ENCODE data around the gene SLC35A5.

The SLC35A5 gene

DNA sequence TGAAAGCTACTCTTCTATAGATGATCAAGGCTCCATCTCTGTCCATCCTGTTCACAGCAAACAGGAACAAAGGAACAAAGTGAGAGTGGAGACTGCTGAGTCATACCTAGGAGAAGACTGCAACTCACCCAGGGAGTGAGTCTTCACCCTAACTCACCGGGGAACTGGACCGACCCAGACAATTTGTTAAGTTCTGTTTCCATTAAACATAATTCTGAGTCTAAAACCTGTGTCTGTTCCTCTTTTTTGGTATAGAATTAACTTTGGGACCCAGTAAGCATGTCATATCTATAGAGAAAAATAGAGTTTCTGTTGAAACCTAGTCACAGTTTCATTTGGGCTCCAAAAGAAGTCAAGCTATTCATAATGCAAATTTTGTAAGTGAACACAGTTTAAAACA is 57.5 kb downstream of the SLC35A5 start:
- TF ChIP-seq, protein P1, sequence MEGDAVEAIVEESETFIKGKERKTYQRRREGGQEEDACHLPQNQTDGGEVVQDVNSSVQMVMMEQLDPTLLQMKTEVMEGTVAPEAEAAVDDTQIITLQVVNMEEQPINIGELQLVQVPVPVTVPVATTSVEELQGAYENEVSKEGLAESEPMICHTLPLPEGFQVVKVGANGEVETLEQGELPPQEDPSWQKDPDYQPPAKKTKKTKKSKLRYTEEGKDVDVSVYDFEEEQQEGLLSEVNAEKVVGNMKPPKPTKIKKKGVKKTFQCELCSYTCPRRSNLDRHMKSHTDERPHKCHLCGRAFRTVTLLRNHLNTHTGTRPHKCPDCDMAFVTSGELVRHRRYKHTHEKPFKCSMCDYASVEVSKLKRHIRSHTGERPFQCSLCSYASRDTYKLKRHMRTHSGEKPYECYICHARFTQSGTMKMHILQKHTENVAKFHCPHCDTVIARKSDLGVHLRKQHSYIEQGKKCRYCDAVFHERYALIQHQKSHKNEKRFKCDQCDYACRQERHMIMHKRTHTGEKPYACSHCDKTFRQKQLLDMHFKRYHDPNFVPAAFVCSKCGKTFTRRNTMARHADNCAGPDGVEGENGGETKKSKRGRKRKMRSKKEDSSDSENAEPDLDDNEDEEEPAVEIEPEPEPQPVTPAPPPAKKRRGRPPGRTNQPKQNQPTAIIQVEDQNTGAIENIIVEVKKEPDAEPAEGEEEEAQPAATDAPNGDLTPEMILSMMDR (IDR thresholded peaks at IDR 0.05; ENCODE audit: low read depth, low read length, missing control alignments), result no peak
- no peak for DNase-seq (ENCODE audit: low read depth)
- H3K4me3 ChIP-seq (ENCODE audit: low read depth, low read length), result no peak overlapping the region

DNA sequence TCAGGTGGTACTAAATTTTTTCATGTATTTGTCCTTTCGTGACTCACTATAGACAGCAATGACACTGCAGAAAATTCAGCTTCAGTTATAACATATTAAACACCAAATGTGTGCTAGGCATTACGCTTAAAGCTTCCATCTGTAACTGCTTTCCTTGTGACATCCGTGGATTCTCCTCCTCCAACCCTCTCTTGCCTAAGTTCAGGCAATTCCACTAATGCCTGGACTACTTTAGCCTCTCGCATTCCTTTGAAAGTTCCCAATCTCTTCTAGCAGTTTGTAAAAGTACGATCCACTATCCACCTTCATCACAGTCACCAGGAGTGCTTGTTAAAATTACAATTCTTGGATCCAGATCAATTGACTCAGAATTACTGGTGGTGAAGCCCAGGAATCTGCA is 61.4 kb downstream of the SLC35A5 start:
- TF ChIP-seq, protein P1 (IDR thresholded peaks at IDR 0.05; ENCODE audit: low read depth, low read length, missing control alignments), result no peak
- H3K4me3 ChIP-seq (ENCODE audit: low read depth, low read length), result no peak overlapping the region
- no peak for DNase-seq (ENCODE audit: low read depth)

DNA sequence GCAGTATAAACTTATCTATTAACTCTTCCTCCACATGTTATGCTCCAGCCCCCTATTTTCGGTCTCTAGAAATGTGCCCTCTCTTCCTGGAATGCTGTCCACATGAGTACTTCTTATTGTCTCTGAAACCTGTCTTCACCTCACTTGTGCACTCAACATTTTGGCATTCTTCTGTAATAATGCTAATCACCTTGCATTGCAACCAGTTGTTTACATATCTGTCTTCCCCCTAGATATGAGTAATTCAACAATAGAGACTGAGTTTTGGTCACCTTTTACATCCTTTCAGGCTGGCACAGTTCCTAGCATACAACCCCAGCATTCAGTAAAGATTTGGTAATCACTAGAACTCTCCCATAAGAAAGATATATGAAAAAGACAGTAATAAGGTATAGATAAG is 61.9 kb downstream of the SLC35A5 start:
- no peak overlapping the region for H3K4me3 ChIP-seq (ENCODE audit: low read depth, low read length)
- DNase-seq (ENCODE audit: low read depth), result no peak
- TF ChIP-seq, protein P1 (IDR thresholded peaks at IDR 0.05; ENCODE audit: low read depth, low read length, missing control alignments), result no peak

DNA sequence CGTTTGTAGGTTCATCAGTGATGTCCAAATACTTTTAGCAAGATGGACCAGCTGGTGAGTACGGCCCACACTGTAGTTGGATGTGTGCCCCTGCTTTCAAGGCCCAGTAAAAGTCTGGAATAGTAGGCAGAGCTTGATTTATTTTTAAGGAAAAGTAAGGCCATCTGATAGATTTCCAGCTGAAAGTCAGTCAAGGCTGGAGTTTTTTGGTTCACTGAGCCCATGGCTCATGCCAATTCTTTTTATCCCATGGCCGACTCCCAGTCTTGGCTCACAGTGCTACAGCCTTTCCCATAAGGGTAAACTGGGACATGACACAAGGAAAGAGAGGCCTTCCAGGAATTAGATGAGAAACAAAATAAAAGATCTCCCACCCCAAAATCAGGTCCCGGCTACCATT is 65.6 kb downstream of the SLC35A5 start:
- DNase-seq (ENCODE audit: low read depth), result no peak
- H3K4me3 ChIP-seq (ENCODE audit: low read depth, low read length), result no peak overlapping the region
- TF ChIP-seq, protein P1 (IDR thresholded peaks at IDR 0.05; ENCODE audit: low read depth, low read length, missing control alignments), result no peak

DNA sequence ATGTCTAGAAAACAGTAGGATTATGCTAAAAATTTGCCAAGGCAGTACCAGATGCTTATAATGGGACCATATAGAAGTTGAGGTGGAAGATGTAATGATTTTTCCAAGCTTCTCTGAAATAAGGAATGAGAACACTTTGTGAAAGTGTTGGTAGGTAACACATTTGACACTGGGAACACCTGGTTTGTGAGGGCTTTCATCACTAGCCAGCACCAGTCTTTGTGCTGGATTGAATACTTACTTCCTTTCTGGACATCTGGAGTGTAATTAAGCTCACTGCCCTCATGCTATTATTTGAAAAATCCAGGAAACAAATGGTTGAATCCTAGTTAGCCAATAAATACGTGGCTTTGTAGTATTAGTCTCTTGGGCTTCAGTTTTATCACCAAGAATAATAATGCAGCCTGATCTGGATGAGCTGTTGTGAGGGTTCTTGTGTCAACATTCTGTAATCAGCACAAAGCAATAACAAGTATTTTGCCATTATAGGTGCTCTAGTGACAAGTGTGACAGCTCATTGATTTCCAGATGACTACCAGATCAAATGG is 66.1 kb downstream of the SLC35A5 start:
- TF ChIP-seq, protein P1 (IDR thresholded peaks at IDR 0.05; ENCODE audit: low read depth, low read length, missing control alignments), result no peak
- DNase-seq (ENCODE audit: low read depth), result no peak
- H3K4me3 ChIP-seq (ENCODE audit: low read depth, low read length), result no peak overlapping the region

DNA sequence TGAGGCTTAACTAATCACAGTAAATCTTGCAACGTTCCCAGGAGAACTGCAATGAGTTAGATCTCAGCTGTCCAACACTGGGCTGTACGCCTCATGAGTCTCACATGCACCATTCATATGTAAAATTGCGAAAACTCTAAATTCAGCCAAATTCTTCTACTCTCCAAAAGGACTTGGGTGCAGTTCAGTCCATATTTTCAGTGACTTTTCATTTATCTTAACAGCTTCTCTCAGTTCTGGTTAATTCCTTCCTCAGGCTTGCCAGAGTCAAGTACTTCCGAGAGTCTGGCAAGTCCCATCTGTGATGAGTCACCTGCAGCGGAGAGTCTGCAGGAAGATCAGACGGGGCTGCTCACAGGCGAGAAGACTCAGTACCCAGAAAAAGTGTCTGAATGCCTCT is 67.6 kb downstream of the SLC35A5 start:
- no peak for DNase-seq (ENCODE audit: low read depth)
- TF ChIP-seq, protein P1 (IDR thresholded peaks at IDR 0.05; ENCODE audit: low read depth, low read length, missing control alignments), result no peak
- no peak overlapping the region for H3K4me3 ChIP-seq (ENCODE audit: low read depth, low read length)

DNA sequence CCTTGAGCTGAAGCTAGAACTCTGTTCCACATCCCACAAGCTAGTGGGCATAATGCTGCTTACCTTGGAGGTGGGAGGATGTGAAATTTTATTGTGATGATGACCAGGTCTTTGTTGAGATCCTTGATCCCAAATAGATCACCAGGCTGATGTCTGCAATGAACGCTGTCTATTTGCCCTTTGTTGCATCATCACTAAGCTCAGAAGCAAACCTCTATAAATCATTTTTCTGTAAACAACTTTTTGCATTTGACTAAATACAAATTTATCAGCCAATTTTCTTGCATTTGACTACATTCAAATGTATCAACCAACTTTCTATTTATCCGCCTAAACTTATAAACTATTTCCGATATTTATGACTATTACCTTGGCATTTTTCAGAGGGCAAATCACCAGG is 69.4 kb downstream of the SLC35A5 start:
- DNase-seq (ENCODE audit: low read depth), result no peak
- no peak overlapping the region for H3K4me3 ChIP-seq (ENCODE audit: low read depth, low read length)
- TF ChIP-seq, protein P1 (IDR thresholded peaks at IDR 0.05; ENCODE audit: low read depth, low read length, missing control alignments), result no peak

All from GM12864 (cell line).